ENCODE results near the gene VPS26A.

DNA sequence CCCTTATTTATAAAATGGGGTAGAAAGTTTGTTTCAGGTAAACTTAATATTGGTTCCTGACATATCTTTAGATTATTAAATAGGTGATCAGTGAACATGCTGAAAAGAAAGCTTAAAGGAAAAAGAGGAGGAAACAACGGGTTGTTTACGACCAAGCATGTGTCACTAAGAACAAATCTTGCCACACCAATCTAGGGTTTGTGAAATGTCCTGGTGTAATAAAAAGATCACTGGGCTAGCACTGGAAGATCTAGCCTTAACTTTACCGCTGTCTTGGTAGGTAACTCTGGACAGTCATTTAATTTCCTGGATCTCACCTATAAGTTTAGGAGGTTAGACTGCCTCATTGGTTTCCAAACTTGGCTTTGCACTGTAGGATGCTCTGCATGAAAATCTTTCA lies 19.0 kb downstream of the VPS26A start:
- TF ChIP-seq POLR2A (IDR thresholded peaks at IDR 0.05; ENCODE audit: low read length), result no peak
- TF ChIP-seq GATA1 (IDR thresholded peaks at IDR 0.05; ENCODE audit: low read depth, low read length), result no peak
